SK-N-SH (cell line): ENCODE data around the gene CAPZA2. TPM values are rescaled to one million over a fixed set of nuclear protein-coding genes. Genes with fewer than 3 reads are reported as not detected.

Source experiments
- CTCF ChIA-PET: fragments of 300-600, 350-600 bp; formaldehyde crosslinking; extraction: SDS; loops from one replicate; lab custom pipeline; 2021; lab: Yijun Ruan, JAX
- POLR2A ChIA-PET: fragments of 350-600 bp; sonication (Branson Sonifier 250); formaldehyde crosslinking; extraction: SDS; loops from one replicate; lab custom pipeline; 2020; ENCODE audit warnings: antibody characterized with exemption, inconsistent platforms; lab: Yijun Ruan, JAX
- DNase-seq: peaks from one replicate; pipeline ENCODE4 v3.0.0; 2012
- H2AFZ ChIP-seq: fragments of 200-600 bp; sonication (generic); 2 replicates; pipeline ENCODE4 v1.8.1; 2016; ENCODE audit warnings: antibody characterized with exemption, mild to moderate bottlenecking, low read depth
- H3F3A ChIP-seq: fragments of 200-600 bp; sonication (generic); replicated peaks from 2 replicates; pipeline ENCODE3; 2016; ENCODE audit warnings: antibody characterized with exemption, mild to moderate bottlenecking; ENCODE audit not compliant: insufficient read depth
- H3K27ac ChIP-seq, 2 experiments: fragments of 200-500 bp in 1 of 2; fragments of 200-600 bp in 1 of 2; sonication (Bioruptor generic) in 1 of 2; sonication (generic), shearing (Covaris generic) in 1 of 2; 2 replicates each; pipeline versions ENCODE4 v1.5.1 to v1.6.1; 2014 to 2016; ENCODE audit warnings: low read depth in 2 of 2, inconsistent platforms in 1 of 2, low read length in 1 of 2, mild to moderate bottlenecking in 1 of 2, mixed read lengths in 1 of 2
- H3K27me3 ChIP-seq: fragments of 200-600 bp; sonication (generic), shearing (Covaris generic); 2 replicates; pipeline ENCODE4 v1.6.1; 2016; ENCODE audit warnings: mixed run types; ENCODE audit not compliant: insufficient read depth
- H3K36me3 ChIP-seq, 2 experiments: fragments of 200-500 bp in 1 of 2; fragments of 200-600 bp in 1 of 2; sonication (Bioruptor generic) in 1 of 2; sonication (generic) in 1 of 2; replicated peaks in 1 of 2; 2 replicates each; pipeline versions ENCODE3 to v1.5.1; 2014 to 2016; ENCODE audit warnings: low read length in 1 of 2, mild to moderate bottlenecking in 1 of 2; ENCODE audit not compliant: insufficient read depth in 2 of 2, control insufficient read depth in 1 of 2
- H3K4me1 ChIP-seq, 2 experiments: fragments of 200-500 bp in 1 of 2; fragments of 200-600 bp in 1 of 2; sonication (Bioruptor generic) in 1 of 2; sonication (generic), shearing (Covaris generic) in 1 of 2; 2 replicates each; pipeline versions ENCODE4 v1.5.1 to v1.6.1; 2014 to 2016; ENCODE audit warnings: low read depth in 1 of 2, low read length in 1 of 2, mixed run types in 1 of 2; ENCODE audit not compliant: insufficient read depth in 2 of 2, control insufficient read depth in 1 of 2
- H3K4me2 ChIP-seq: fragments of 200-600 bp; sonication (generic), shearing (Covaris generic); 2 replicates; pipeline ENCODE4 v1.6.1; 2017; ENCODE audit warnings: mixed run types
- H3K4me3 ChIP-seq, 2 experiments: fragments of 200-500 bp in 1 of 2; fragments of 200-600 bp in 1 of 2; sonication (Bioruptor generic) in 1 of 2; sonication (generic), shearing (Covaris generic) in 1 of 2; 2 replicates each; pipeline versions ENCODE4 v1.5.1 to v1.8.1; 2014 to 2016; ENCODE audit warnings: low read depth in 2 of 2, inconsistent platforms in 1 of 2, low read length in 1 of 2, mild to moderate bottlenecking in 1 of 2, mixed read lengths in 1 of 2, moderate library complexity in 1 of 2
- H3K79me2 ChIP-seq: fragments of 200-600 bp; sonication (generic); 2 replicates; pipeline ENCODE4 v1.8.1; 2017; ENCODE audit warnings: mild to moderate bottlenecking; ENCODE audit not compliant: insufficient read depth
- H3K9ac ChIP-seq: fragments of 200-600 bp; sonication (generic); 2 replicates; pipeline ENCODE4 v1.6.1; 2017; ENCODE audit warnings: mixed run types
- H3K9me2 ChIP-seq: fragments of 200-600 bp; sonication (generic); 2 replicates; pipeline ENCODE4 v1.6.1; 2017; ENCODE audit warnings: mixed run types
- H3K9me3 ChIP-seq: fragments of 200-600 bp; sonication (generic); 2 replicates; pipeline ENCODE4 v1.6.1; 2017; ENCODE audit warnings: mixed run types, mild to moderate bottlenecking, moderate library complexity
- H4K20me1 ChIP-seq: fragments of 200-600 bp; sonication (generic); 2 replicates; pipeline ENCODE4 v1.6.1; 2017; ENCODE audit warnings: mild to moderate bottlenecking, mixed run types; ENCODE audit not compliant: insufficient read depth
- FOSL2 ChIP-seq: IDR thresholded peaks from 2 replicates; pipeline ENCODE4 v1.4.0; 2012; ENCODE audit warnings: low read depth, mild to moderate bottlenecking, moderate library complexity, borderline replicate concordance
- JUND ChIP-seq: IDR thresholded peaks from 2 replicates; pipeline ENCODE4 v1.4.0; 2012
- MXI1 ChIP-seq: IDR thresholded peaks from 2 replicates; pipeline ENCODE4 v1.6.1; 2012; ENCODE audit warnings: mild to moderate bottlenecking, low read depth, low read length, improper control_type of control experiment
- NFIC ChIP-seq: IDR thresholded peaks from 2 replicates; pipeline ENCODE4 v1.4.0; 2012; ENCODE audit warnings: borderline replicate concordance
- PBX3 ChIP-seq: IDR thresholded peaks from 2 replicates; pipeline ENCODE4; 2012
- RCOR1 ChIP-seq: fragments of 150-350 bp; IDR thresholded peaks from 2 replicates; pipeline ENCODE4 v1.6.1; 2017; ENCODE audit warnings: antibody characterized with exemption, low read length
- REST ChIP-seq: IDR thresholded peaks from 2 replicates; pipeline ENCODE4 v1.6.1; 2012; ENCODE audit warnings: mild to moderate bottlenecking, low read depth, low read length, moderate library complexity
- SIN3A ChIP-seq: IDR thresholded peaks from 2 replicates; pipeline ENCODE4 v1.6.1; 2012; ENCODE audit warnings: low read depth, mild to moderate bottlenecking, low read length, moderate library complexity, borderline replicate concordance
- SMC3 ChIP-seq: IDR thresholded peaks from 2 replicates; pipeline ENCODE4 v1.6.1; 2012; ENCODE audit warnings: low read depth, low read length, improper control_type of control experiment
- USF1 ChIP-seq: IDR thresholded peaks from 2 replicates; pipeline ENCODE4 v1.4.0; 2012; ENCODE audit warnings: low read depth, borderline replicate concordance
- ZBTB33 ChIP-seq: IDR thresholded peaks from 2 replicates; pipeline ENCODE4 v1.4.0; 2012; ENCODE audit warnings: low read depth, borderline replicate concordance
- WGBS: methylation state at CpG from one replicate; pipeline ENCODE4 v1.1.6; 2017; ENCODE audit warnings: low lambda C conversion rate; 5-methylcytosine and 5-hydroxymethylcytosine counted together
- polyA plus RNA-seq, 3 experiments: library from polyadenylated mRNA; depleted of rRNA; stranded (reverse); fragments of >200 nt; gene quantifications; 2 replicates each; pipeline ENCODE4 v1.2.3, GENCODE V29; 2012

The CAPZA2 gene
- polyA plus RNA-seq, 1 of the 3 experiments (the other 2 are of a cell fraction) = 44.6 TPM

- no peaks in the 10 kb centered on the region for H4K20me1 ChIP-seq
- TF ChIP-seq PBX3 (no peak), RCOR1 (no peak), FOSL2 (no peak), USF1 (no peak), NFIC (no peak), JUND (no peak), MXI1 (no peak), ZBTB33 (no peak), SIN3A (no peak)
- DNase-seq = no peak
- no peak overlapping the region for H3K9ac ChIP-seq
- WGBS = 22% methylated on average over 3 of the region's 3 CpGs
- H3K79me2 ChIP-seq = no peaks in the 10 kb centered on the region
- POLR2A ChIA-PET = no interaction called here
- no peak overlapping the region for H3K27ac ChIP-seq
- no peaks in the 10 kb centered on the region for H3K4me1 ChIP-seq
- peaks cover 9% of the 10 kb centered on the region; the same call in 1 of the 2 replicates for H3K27me3 ChIP-seq
- H3K36me3 ChIP-seq = no peaks in the 10 kb centered on the region
- H3K9me3 ChIP-seq = no peaks in the 10 kb centered on the region
- no peaks in the 10 kb centered on the region for H3F3A ChIP-seq
- CTCF ChIA-PET = interaction anchor here (1.4 kb wide), 1 partner anchor 19 kb away, joined by 6 read pairs; no protein-coding TSS in a partner anchor
- no peak overlapping the region for H3K4me3 ChIP-seq
- H3K9me2 ChIP-seq = no peaks in the 10 kb centered on the region
- no peak overlapping the region for H2AFZ ChIP-seq
- H3K4me2 ChIP-seq = no peak overlapping the region
Measured at GRCh38 chr7:116829041-116829440, 33.3 kb upstream of the CAPZA2 start.

- Histone ChIP-seq H3K79me2 (no peaks in the 10 kb centered on the region), H3K4me3 (no peak overlapping the region), H3K4me2 (no peak overlapping the region), H3K27ac (no peak overlapping the region), H3K9ac (no peak overlapping the region), H3F3A (no peaks in the 10 kb centered on the region), H3K9me3 (no peaks in the 10 kb centered on the region), H3K9me2 (no peaks in the 10 kb centered on the region), H3K36me3 (no peaks in the 10 kb centered on the region), H3K4me1 (no peaks in the 10 kb centered on the region; a peak in 1 of 4 replicates), H4K20me1 (no peaks in the 10 kb centered on the region), H3K27me3 (peaks cover 9% of the 10 kb centered on the region; the same call in 1 of the 2 replicates), H2AFZ (no peak overlapping the region)
- TF ChIP-seq MXI1 (no peak), RCOR1 (no peak), REST (no peak), SMC3 (no peak)
- ChIA-PET CTCF (interaction anchor here (1.4 kb wide), 1 partner anchor 20 kb away, joined by 6 read pairs; no protein-coding TSS in a partner anchor), POLR2A (no interaction called here)
- no peak for DNase-seq
Measured at GRCh38 chr7:116829493-116829892, 32.9 kb upstream of the CAPZA2 start.
